Neural cell (in vitro differentiated cells): Measurements from ENCODE around the gene ROR1. TPM values are rescaled to one million over a fixed set of nuclear protein-coding genes. Genes with fewer than 3 reads are reported as not detected.

ENCODE experiments used
- H2AFZ ChIP-seq: fragments of 200-600, 300-800 bp; sonication (generic), shearing (Covaris generic); 2 replicates; pipeline ENCODE4 v1.6.0; 2014; ENCODE audit warnings: low read depth, mild to moderate bottlenecking, antibody characterized with exemption, low read length, moderate library complexity
- H3F3A ChIP-seq: fragments of 200-600 bp; shearing (Covaris generic); 2 replicates; pipeline ENCODE4 v1.6.1; 2016; ENCODE audit warnings: mild to moderate bottlenecking, moderate library complexity, mixed read lengths, antibody characterized with exemption, low read length; ENCODE audit not compliant: insufficient read depth, poor library complexity, severe bottlenecking
- H3K27ac ChIP-seq: fragments of 200-600, 300-800 bp; sonication (generic), shearing (Covaris generic); 2 replicates; pipeline ENCODE4 v1.5.1; 2014; ENCODE audit warnings: mild to moderate bottlenecking, low read length, moderate library complexity
- H3K27me3 ChIP-seq: fragments of 300-800, 200-600 bp; sonication (generic), shearing (Covaris generic); 2 replicates; pipeline ENCODE4 v1.6.0; 2014; ENCODE audit warnings: mild to moderate bottlenecking, low read depth, low read length, moderate library complexity; ENCODE audit not compliant: insufficient read depth
- H3K36me3 ChIP-seq: fragments of 300-800, 200-600 bp; sonication (generic), shearing (Covaris generic); 2 replicates; pipeline ENCODE4 v1.5.1; 2014; ENCODE audit warnings: mild to moderate bottlenecking, antibody characterized with exemption, low read length, moderate library complexity; ENCODE audit not compliant: insufficient read depth
- H3K4me2 ChIP-seq: fragments of 300-800, 200-600 bp; sonication (generic), shearing (Covaris generic); 2 replicates; pipeline ENCODE4 v1.6.0; 2014; ENCODE audit warnings: mild to moderate bottlenecking, low read length
- H3K4me3 ChIP-seq: fragments of 300-800, 200-600 bp; sonication (generic), shearing (Covaris generic); 2 replicates; pipeline ENCODE4 v1.5.1; 2014; ENCODE audit warnings: mild to moderate bottlenecking, low read length, moderate library complexity
- H3K79me2 ChIP-seq: fragments of 200-600 bp; shearing (Covaris generic); replicated peaks from 2 replicates; pipeline ENCODE4 v1.6.0; 2014; ENCODE audit warnings: mild to moderate bottlenecking, low read length, moderate library complexity; ENCODE audit not compliant: insufficient read depth
- H3K9ac ChIP-seq: fragments of 300-800, 200-600 bp; sonication (generic), shearing (Covaris generic); 2 replicates; pipeline ENCODE4 v1.6.1; 2016; ENCODE audit warnings: mild to moderate bottlenecking, low read length, mixed read lengths
- H3K9me2 ChIP-seq: fragments of 200-600 bp; shearing (Covaris generic); 2 replicates; pipeline ENCODE4 v1.6.1; 2016; ENCODE audit warnings: mild to moderate bottlenecking, low read length, mixed read lengths; ENCODE audit not compliant: insufficient read depth
- H3K9me3 ChIP-seq: fragments of 200-600, 300-800 bp; sonication (generic), shearing (Covaris generic); 2 replicates; pipeline ENCODE4 v1.6.1; 2016; ENCODE audit warnings: mild to moderate bottlenecking, mixed run types, low read length, moderate library complexity, mixed read lengths
- H4K20me1 ChIP-seq: fragments of 200-600 bp; shearing (Covaris generic); 2 replicates; pipeline ENCODE4 v1.6.1; 2016; ENCODE audit warnings: mild to moderate bottlenecking, mixed run types; ENCODE audit not compliant: insufficient read depth
- EP300 ChIP-seq: fragments of 450-650 bp; conservative IDR thresholded peaks from 2 replicates; pipeline ENCODE4 v1.6.1; 2014; ENCODE audit warnings: antibody characterized with exemption, mild to moderate bottlenecking, moderate library complexity; ENCODE audit not compliant: poor library complexity, severe bottlenecking
- EZH2 ChIP-seq: fragments of 200-600, 300-800 bp; shearing (Covaris generic), sonication (generic); IDR thresholded peaks from 2 replicates; pipeline ENCODE4 v1.6.1; 2014; ENCODE audit warnings: antibody characterized with exemption, low read length, borderline replicate concordance, mild to moderate bottlenecking; ENCODE audit not compliant: insufficient read depth, poor library complexity, severe bottlenecking
- MXI1 ChIP-seq: fragments of 450-650 bp; conservative IDR thresholded peaks from 2 replicates; pipeline ENCODE4 v1.6.1; 2014; ENCODE audit warnings: antibody characterized with exemption, mild to moderate bottlenecking; ENCODE audit not compliant: poor library complexity, severe bottlenecking
- POLR2AphosphoS5 ChIP-seq: IDR thresholded peaks from 2 replicates; pipeline ENCODE4 v1.6.1; 2012
- RAD21 ChIP-seq: fragments of 450-650 bp; conservative IDR thresholded peaks from 2 replicates; pipeline ENCODE4 v1.6.1; 2014; ENCODE audit warnings: antibody characterized with exemption, mild to moderate bottlenecking, moderate library complexity
- SMC3 ChIP-seq: fragments of 450-650 bp; conservative IDR thresholded peaks from 2 replicates; pipeline ENCODE4 v1.6.1; 2014; ENCODE audit warnings: antibody characterized with exemption, mild to moderate bottlenecking, moderate library complexity; ENCODE audit not compliant: poor library complexity
- TAF1 ChIP-seq: IDR thresholded peaks from 2 replicates; pipeline ENCODE4 v1.6.1; 2012; ENCODE audit warnings: low read depth
- polyA plus RNA-seq: library from polyadenylated mRNA; depleted of rRNA; stranded (reverse); fragments of >200 nt; gene quantifications from 2 replicates; pipeline ENCODE4 v1.2.3, GENCODE V29; 2014
- TF ChIP-seq, protein P1 (sequence below): IDR thresholded peaks from 2 replicates; pipeline ENCODE4 v1.6.1; 2012; ENCODE audit warnings: borderline replicate concordance
- TF ChIP-seq, protein P2 (sequence below): fragments of 450-650 bp; IDR thresholded peaks from 2 replicates; pipeline ENCODE4 v1.5.1; 2014; ENCODE audit warnings: antibody characterized with exemption, mild to moderate bottlenecking, moderate library complexity; ENCODE audit not compliant: poor library complexity, severe bottlenecking

Gene ROR1
- polyA plus RNA-seq, 1 donor from 2014 or later: 0.27 TPM

- Histone ChIP-seq H3K27me3 (peaks cover 3% of the 10 kb centered on the region), H3F3A (no peaks in the 10 kb centered on the region), H3K27ac (no peak overlapping the region), H3K9me3 (no peaks in the 10 kb centered on the region), H3K79me2 (no peaks in the 10 kb centered on the region), H3K4me2 (no peak overlapping the region), H3K36me3 (no peaks in the 10 kb centered on the region), H3K4me3 (no peak overlapping the region), H3K9ac (no peak overlapping the region), H2AFZ (no peak overlapping the region), H3K9me2 (no peaks in the 10 kb centered on the region), H4K20me1 (no peaks in the 10 kb centered on the region)
- TF ChIP-seq, protein P1, sequence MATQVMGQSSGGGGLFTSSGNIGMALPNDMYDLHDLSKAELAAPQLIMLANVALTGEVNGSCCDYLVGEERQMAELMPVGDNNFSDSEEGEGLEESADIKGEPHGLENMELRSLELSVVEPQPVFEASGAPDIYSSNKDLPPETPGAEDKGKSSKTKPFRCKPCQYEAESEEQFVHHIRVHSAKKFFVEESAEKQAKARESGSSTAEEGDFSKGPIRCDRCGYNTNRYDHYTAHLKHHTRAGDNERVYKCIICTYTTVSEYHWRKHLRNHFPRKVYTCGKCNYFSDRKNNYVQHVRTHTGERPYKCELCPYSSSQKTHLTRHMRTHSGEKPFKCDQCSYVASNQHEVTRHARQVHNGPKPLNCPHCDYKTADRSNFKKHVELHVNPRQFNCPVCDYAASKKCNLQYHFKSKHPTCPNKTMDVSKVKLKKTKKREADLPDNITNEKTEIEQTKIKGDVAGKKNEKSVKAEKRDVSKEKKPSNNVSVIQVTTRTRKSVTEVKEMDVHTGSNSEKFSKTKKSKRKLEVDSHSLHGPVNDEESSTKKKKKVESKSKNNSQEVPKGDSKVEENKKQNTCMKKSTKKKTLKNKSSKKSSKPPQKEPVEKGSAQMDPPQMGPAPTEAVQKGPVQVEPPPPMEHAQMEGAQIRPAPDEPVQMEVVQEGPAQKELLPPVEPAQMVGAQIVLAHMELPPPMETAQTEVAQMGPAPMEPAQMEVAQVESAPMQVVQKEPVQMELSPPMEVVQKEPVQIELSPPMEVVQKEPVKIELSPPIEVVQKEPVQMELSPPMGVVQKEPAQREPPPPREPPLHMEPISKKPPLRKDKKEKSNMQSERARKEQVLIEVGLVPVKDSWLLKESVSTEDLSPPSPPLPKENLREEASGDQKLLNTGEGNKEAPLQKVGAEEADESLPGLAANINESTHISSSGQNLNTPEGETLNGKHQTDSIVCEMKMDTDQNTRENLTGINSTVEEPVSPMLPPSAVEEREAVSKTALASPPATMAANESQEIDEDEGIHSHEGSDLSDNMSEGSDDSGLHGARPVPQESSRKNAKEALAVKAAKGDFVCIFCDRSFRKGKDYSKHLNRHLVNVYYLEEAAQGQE: no peak
- no peak for TF ChIP-seq POLR2AphosphoS5
- no peak for TF ChIP-seq MXI1
- TF ChIP-seq, protein P2, sequence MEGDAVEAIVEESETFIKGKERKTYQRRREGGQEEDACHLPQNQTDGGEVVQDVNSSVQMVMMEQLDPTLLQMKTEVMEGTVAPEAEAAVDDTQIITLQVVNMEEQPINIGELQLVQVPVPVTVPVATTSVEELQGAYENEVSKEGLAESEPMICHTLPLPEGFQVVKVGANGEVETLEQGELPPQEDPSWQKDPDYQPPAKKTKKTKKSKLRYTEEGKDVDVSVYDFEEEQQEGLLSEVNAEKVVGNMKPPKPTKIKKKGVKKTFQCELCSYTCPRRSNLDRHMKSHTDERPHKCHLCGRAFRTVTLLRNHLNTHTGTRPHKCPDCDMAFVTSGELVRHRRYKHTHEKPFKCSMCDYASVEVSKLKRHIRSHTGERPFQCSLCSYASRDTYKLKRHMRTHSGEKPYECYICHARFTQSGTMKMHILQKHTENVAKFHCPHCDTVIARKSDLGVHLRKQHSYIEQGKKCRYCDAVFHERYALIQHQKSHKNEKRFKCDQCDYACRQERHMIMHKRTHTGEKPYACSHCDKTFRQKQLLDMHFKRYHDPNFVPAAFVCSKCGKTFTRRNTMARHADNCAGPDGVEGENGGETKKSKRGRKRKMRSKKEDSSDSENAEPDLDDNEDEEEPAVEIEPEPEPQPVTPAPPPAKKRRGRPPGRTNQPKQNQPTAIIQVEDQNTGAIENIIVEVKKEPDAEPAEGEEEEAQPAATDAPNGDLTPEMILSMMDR: no peak
- no peak for TF ChIP-seq TAF1
- TF ChIP-seq RAD21: no peak
- no peak for TF ChIP-seq SMC3
- TF ChIP-seq EP300: no peak
- no peak for TF ChIP-seq EZH2
These were observed 135.7 kb downstream of the ROR1 start for GRCh38 chr1:63909526-63909925.

- Histone ChIP-seq H3K27me3 (peaks cover 3% of the 10 kb centered on the region), H3K4me2 (no peak overlapping the region), H3K27ac (no peak overlapping the region), H3K36me3 (no peaks in the 10 kb centered on the region), H3K9ac (no peak overlapping the region), H3K9me2 (no peaks in the 10 kb centered on the region), H4K20me1 (no peaks in the 10 kb centered on the region), H3K4me3 (no peak overlapping the region), H2AFZ (no peak overlapping the region), H3K79me2 (no peaks in the 10 kb centered on the region), H3F3A (no peaks in the 10 kb centered on the region), H3K9me3 (no peaks in the 10 kb centered on the region)
- TF ChIP-seq SMC3 (no peak), POLR2AphosphoS5 (no peak), MXI1 (no peak), EZH2 (no peak), TAF1 (no peak), RAD21 (no peak), EP300 (no peak)
- TF ChIP-seq, protein P1: no peak
- TF ChIP-seq, protein P2: no peak
These were observed 137.2 kb downstream of the ROR1 start for GRCh38 chr1:63911049-63911448.
